Epithelial cell of esophagus (primary cell): Measurements from ENCODE around the gene TSSK3.

Experiments used
- DNase-seq: peaks from one replicate; pipeline ENCODE4 v3.0.0; 2010; ENCODE audit warnings: low read depth
- H3K4me3 ChIP-seq: 2 replicates; pipeline ENCODE4 v1.5.1; 2011; ENCODE audit warnings: mild to moderate bottlenecking, low read length, control low read depth
- TF ChIP-seq, protein P1 (sequence below): IDR thresholded peaks from 2 replicates; pipeline ENCODE4 v1.5.1; 2011; ENCODE audit warnings: low read depth, mild to moderate bottlenecking, low read length, control low read depth, inconsistent platforms; ENCODE audit not compliant: insufficient read depth; ENCODE audit errors: missing control alignments

The TSSK3 gene

DNA sequence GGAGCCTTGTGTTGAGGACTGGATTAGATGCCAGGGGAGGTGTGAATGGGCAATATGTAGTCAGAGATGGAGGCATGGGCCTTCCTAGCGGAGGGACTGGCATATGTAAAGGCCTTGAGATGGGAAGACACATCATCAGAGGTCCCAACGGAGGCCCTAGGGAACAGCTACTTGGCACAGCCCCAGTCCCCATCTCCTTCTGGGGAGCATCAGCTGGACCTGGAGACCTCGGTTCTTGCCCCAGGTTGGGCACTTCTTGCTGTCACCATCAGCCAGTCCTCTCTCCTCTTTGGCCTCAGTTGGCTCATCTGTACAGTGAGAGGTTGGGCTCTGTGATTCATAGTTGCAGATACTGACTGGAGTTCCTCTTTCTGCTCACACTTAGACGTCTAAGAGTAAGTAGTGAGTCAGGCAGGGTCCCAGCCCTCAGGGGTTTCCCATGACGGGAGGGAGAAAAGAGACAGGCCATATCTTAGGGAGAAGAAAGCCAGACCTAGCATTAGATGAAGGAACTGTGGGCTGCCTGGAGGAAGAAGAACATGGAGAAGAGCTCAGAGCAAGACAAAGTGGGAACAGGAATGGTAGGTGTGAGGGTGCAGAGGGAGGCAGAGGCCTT, 22.9 kb upstream of the TSSK3 start:
- peak; percentile 85 for DNase-seq
- H3K4me3 ChIP-seq: no peak overlapping the region
- TF ChIP-seq, protein P1, sequence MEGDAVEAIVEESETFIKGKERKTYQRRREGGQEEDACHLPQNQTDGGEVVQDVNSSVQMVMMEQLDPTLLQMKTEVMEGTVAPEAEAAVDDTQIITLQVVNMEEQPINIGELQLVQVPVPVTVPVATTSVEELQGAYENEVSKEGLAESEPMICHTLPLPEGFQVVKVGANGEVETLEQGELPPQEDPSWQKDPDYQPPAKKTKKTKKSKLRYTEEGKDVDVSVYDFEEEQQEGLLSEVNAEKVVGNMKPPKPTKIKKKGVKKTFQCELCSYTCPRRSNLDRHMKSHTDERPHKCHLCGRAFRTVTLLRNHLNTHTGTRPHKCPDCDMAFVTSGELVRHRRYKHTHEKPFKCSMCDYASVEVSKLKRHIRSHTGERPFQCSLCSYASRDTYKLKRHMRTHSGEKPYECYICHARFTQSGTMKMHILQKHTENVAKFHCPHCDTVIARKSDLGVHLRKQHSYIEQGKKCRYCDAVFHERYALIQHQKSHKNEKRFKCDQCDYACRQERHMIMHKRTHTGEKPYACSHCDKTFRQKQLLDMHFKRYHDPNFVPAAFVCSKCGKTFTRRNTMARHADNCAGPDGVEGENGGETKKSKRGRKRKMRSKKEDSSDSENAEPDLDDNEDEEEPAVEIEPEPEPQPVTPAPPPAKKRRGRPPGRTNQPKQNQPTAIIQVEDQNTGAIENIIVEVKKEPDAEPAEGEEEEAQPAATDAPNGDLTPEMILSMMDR: no peak

GRCh38 chr1:32341186-32341757, 21.1 kb upstream of the TSSK3 start:
- DNase-seq: no peak
- no peak overlapping the region for H3K4me3 ChIP-seq
- TF ChIP-seq, protein P1: no peak

DNA sequence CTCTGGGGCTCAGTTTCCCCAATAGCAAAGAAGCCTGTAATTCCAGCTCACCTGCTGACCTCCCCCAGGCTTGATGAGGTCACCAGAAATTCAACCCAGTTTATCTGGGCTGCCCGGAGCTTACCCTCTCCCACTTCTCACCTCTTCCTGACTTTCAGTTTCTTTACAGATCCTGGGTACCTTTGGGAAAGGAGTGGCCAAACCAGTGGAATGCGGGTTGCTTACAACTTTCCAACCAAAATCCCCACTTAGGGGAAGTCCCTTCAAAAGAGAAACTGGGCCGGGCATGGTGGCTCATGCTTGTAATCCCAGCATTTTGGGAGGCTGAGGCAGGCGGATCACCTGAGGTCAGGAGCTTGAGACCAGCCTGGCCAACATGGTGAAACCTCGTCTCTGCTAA, 20.4 kb upstream of the TSSK3 start:
- TF ChIP-seq, protein P1: no peak
- no peak overlapping the region for H3K4me3 ChIP-seq
- DNase-seq: peak; percentile 44

GRCh38 chr1:32342704-32343103, 19.6 kb upstream of the TSSK3 start:
- no peak for DNase-seq
- TF ChIP-seq, protein P1: no peak
- H3K4me3 ChIP-seq: no peak overlapping the region

- no peak for DNase-seq
- no peak overlapping the region for H3K4me3 ChIP-seq
- TF ChIP-seq, protein P1: no peak
Observed at GRCh38 chr1:32345289-32345827, 17.0 kb upstream of the TSSK3 start.

DNA sequence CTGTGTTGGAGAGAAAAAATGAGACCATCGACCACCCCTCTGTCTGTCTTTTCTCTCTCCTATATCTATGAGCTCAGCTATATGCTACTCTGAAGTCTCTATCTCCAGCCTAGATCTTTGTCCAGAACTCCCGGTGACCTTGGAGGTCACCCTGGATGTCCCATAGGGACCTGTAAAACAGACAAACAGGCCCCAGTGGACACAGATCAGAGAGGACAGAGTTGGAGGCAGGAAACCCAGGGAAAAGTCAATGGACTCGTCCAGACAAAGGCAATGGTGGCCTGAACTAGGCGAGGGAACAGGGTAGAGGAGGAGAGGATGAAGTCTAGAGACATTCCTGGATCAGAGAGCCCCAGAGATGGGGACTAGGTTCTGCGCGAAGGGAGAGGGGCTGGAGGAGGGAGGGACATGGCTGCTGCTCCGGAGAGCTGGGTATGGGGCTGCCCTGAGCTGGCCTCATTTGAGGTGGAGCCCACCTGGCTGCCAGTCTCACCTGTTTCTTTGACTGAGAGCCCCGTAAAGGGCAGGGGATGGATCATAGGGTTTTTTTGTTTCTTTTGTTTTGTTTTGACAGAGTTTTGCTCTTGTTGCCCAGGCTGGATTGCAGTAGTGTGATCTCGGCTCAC, 15.7 kb upstream of the TSSK3 start:
- no peak for DNase-seq
- no peak overlapping the region for H3K4me3 ChIP-seq
- TF ChIP-seq, protein P1: no peak
